Naive thymus-derived CD8-positive, alpha-beta T cell (primary cell): ENCODE measurements around the gene SRGAP1. TPM values are rescaled to one million over a fixed set of nuclear protein-coding genes. Genes with fewer than 3 reads are reported as not detected.
"Not testable (repeated sequence)": the region's sequence is repeated elsewhere in the genome, so short reads cannot be mapped to it uniquely, and the experiment has no call there.

ENCODE experiments used
- ATAC-seq, 2 donors: fragments of 150-1000 bp; cut with Tn5 transposase in 1 of 2; sonication (Bioruptor Pico), chemical (Tn5 transposase) in 1 of 2; 1 replicate in 1 of 2; 2 replicates in 1 of 2; pipeline ENCODE4 v1.10.0; 2021; ENCODE audit warnings: mild to moderate bottlenecking in 2 of 2, moderate library complexity in 2 of 2
- POLR2A ChIA-PET: fragments of 350-600 bp; sonication (Branson Sonifier 250); formaldehyde crosslinking; loops from one replicate; lab custom pipeline; 2021; ENCODE audit warnings: antibody characterized with exemption; lab: Charles Lee
- DNase-seq, 10 donors: peaks; one replicate each; pipeline versions ENCODE4 v3.0.0 to v3.0.0-alpha.2; 2020 to 2022
- H3K27ac Mint-ChIP-seq, 10 donors: one replicate each; pipeline ENCODE4 v1.8.0; 2020 to 2022; ENCODE audit warnings: mild to moderate bottlenecking in 10 of 10, mixed read lengths in 10 of 10, moderate library complexity in 4 of 10, inconsistent platforms in 1 of 10
- H3K27me3 Mint-ChIP-seq, 5 donors: one replicate each; pipeline ENCODE4 v1.8.0; 2021 to 2022; ENCODE audit warnings: mixed read lengths in 5 of 5
- H3K36me3 Mint-ChIP-seq, 3 donors: one replicate each; pipeline ENCODE4 v1.8.0; 2020 to 2022; ENCODE audit warnings: mixed read lengths in 3 of 3, mild to moderate bottlenecking in 2 of 3, inconsistent platforms in 1 of 3
- H3K4me1 Mint-ChIP-seq, 4 donors: one replicate each; pipeline ENCODE4 v1.8.0; 2021 to 2022; ENCODE audit warnings: mixed read lengths in 4 of 4
- H3K4me3 Mint-ChIP-seq, 10 donors: one replicate each; pipeline ENCODE4 v1.8.0; 2020 to 2022; ENCODE audit warnings: mild to moderate bottlenecking in 10 of 10, mixed read lengths in 10 of 10, moderate library complexity in 6 of 10, inconsistent platforms in 1 of 10
- H3K9me3 Mint-ChIP-seq, 9 donors: one replicate each; pipeline ENCODE4 v1.8.0; 2020 to 2022; ENCODE audit warnings: mixed read lengths in 9 of 9, mild to moderate bottlenecking in 3 of 9, inconsistent platforms in 1 of 9, moderate library complexity in 1 of 9
- polyA plus RNA-seq, 3 donors: library from polyadenylated mRNA; unstranded; fragments of 300-500 nt; fragmentation: Illumina TruSeq; gene quantifications; one replicate each; pipeline ENCODE4 v1.2.3, GENCODE V29; 2021
- total RNA-seq, 8 experiments: library from RNA in 2 of 8; stranded (reverse) in 2 of 8; gene quantifications; one replicate each; pipeline ENCODE4 v1.2.3 and lab custom pipeline; 2021 to 2026

SRGAP1 gene
- total and polyA plus RNA-seq, 5 experiments from 2014 or later = 0.01 to 0.04 (median 0.03) TPM; not detected in 2

DNA sequence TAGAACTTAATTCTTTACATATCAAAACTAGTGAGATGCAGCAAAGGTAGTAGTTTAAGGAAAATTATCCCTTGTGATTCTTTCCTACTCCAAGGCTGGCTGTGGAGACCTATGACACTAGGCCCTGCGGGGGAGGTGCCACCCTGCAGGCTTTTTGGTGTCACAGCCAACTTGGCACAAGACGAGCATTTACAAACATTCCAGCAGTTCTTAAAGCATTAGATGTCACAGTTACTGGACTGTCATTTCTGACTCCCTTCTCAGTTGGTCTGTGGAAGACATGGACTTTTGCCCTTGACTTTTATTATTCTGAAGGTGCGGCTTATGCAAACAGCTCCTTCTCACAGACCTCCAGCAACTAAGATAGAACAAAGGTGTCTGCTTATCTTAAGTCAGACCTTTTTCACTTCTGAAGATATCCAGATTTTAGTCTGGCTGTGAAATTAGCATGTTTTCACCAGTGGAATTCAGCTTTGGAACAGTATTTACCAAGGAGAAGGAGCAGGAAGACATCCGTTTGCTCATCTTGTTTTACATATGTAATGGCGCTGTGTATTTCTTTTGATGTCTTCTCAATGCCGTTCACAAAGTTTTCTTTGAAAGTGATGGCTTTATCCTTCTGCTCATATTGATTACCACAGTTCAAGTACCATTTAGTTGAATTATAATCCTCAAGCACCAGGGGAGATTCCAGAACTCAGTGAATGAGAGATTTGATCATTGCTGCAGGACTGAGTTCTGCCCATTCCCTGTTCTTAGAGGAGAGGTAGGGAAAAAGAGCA is 17.9 kb downstream of the SRGAP1 start:
- Mint-ChIP-seq H3K4me3 (no peak overlapping the region), H3K27ac (no peak overlapping the region), H3K4me1 (no peaks in the 10 kb centered on the region), H3K27me3 (peaks cover 0 to 2% (median 1%) of the 10 kb centered on the region in 5 donors), H3K36me3 (no peaks in the 10 kb centered on the region), H3K9me3 (no peaks in the 10 kb centered on the region)
- POLR2A ChIA-PET = no interaction called here
- DNase-seq (no peak), ATAC-seq (no peak)

GRCh38 chr12:63862969-63863230 is 18.4 kb downstream of the SRGAP1 start:
- no peaks in the 10 kb centered on the region for H3K9me3 Mint-ChIP-seq
- DNase-seq (no peak), ATAC-seq (no peak)
- no peak overlapping the region for H3K4me3 Mint-ChIP-seq
- H3K36me3 Mint-ChIP-seq = no peaks in the 10 kb centered on the region
- no peak overlapping the region for H3K27ac Mint-ChIP-seq
- POLR2A ChIA-PET = no interaction called here
- H3K4me1 Mint-ChIP-seq = no peaks in the 10 kb centered on the region
- H3K27me3 Mint-ChIP-seq = peaks cover 0 to 4% (median 2%) of the 10 kb centered on the region in 5 donors

GRCh38 chr12:63863658-63864453 is 19.4 kb downstream of the SRGAP1 start:
- H3K27me3 Mint-ChIP-seq = peaks cover 0 to 5% (median 3%) of the 10 kb centered on the region in 5 donors
- no peak overlapping the region for H3K27ac Mint-ChIP-seq
- ATAC-seq (no peak), DNase-seq (no peak)
- POLR2A ChIA-PET = no interaction called here
- H3K9me3 Mint-ChIP-seq = no peaks in the 10 kb centered on the region
- no peaks in the 10 kb centered on the region for H3K4me1 Mint-ChIP-seq
- no peak overlapping the region for H3K4me3 Mint-ChIP-seq
- no peaks in the 10 kb centered on the region for H3K36me3 Mint-ChIP-seq

DNA sequence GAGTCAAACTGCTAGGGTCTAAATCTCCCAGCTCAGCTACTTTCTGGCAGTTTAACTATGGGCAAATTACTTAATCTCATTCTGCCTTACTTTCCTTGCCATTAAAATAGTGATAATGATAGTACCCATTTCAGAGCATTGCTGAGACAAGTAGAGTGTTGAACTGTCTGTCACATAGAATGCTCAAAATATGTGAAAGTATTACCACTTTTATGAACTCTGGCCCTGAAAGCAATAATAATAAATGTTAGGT is 19.9 kb downstream of the SRGAP1 start:
- H3K27ac Mint-ChIP-seq = no peak overlapping the region
- DNase-seq (no peak), ATAC-seq (no peak)
- POLR2A ChIA-PET = no interaction called here
- peaks cover 0 to 6% (median 4%) of the 10 kb centered on the region in 5 donors for H3K27me3 Mint-ChIP-seq
- H3K36me3 Mint-ChIP-seq = no peaks in the 10 kb centered on the region
- no peaks in the 10 kb centered on the region for H3K4me1 Mint-ChIP-seq
- H3K9me3 Mint-ChIP-seq = no peaks in the 10 kb centered on the region
- H3K4me3 Mint-ChIP-seq = no peak overlapping the region

DNA sequence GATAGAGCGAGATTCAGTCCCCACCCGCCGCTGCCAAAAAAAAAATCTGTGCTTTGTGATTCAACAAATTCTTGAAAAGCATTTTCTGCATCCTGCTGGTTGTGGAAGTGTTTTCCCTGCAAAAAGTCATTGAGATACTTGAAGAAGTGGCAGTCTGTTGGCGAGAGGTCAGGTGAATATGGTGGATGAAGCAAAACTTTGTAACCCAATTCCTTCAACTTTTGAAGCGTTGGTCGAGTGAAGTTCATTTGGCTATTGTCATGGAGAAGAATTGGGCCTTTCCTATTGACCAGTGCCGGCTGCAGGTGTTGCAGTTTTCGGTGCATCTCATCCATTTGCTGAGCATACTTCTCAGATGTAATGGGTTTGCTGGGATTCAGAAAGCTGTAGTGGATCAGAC is 20.9 kb downstream of the SRGAP1 start:
- no peaks in the 10 kb centered on the region for H3K4me1 Mint-ChIP-seq
- no peaks in the 10 kb centered on the region for H3K9me3 Mint-ChIP-seq
- no peaks in the 10 kb centered on the region for H3K36me3 Mint-ChIP-seq

GRCh38 chr12:63867053-63867452 is 22.6 kb downstream of the SRGAP1 start:
- Mint-ChIP-seq H3K9me3 (no peaks in the 10 kb centered on the region), H3K4me1 (no peaks in the 10 kb centered on the region), H3K27ac (no peak overlapping the region), H3K4me3 (no peak overlapping the region), H3K27me3 (peaks cover 7 to 24% (median 17%) of the 10 kb centered on the region in 5 donors), H3K36me3 (no peaks in the 10 kb centered on the region)
- POLR2A ChIA-PET = no interaction called here
- no peak for DNase-seq
- no peak for ATAC-seq

More for the DNA sequence above, 20.9 kb downstream of the SRGAP1 start:
- H3K4me3 Mint-ChIP-seq = no peak overlapping the region
- ATAC-seq (no peak), DNase-seq (no peak)
- POLR2A ChIA-PET = no interaction called here
- no peak overlapping the region for H3K27ac Mint-ChIP-seq
- peaks cover under 1 to 9% (median 4%) of the 10 kb centered on the region in 5 donors for H3K27me3 Mint-ChIP-seq

DNA sequence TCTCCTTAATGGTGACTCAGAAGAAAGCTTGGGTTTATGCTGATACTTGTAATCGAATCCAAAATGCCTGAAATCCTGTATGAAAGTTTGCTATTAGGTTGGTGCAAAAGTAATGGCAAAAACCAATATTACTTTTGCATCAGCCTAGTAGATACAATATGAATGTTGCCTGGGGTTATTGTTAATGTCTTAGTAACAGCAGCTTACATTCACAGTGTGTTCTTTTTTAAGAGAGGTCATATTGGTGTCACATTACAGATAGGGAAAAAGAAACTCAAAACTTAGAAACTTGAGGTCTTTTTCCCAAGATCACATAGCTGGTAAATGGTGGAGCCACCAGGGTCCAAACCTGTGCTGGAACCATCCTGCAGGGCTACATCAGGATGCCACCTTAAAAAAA is 25.2 kb downstream of the SRGAP1 start:
- Mint-ChIP-seq H3K27ac (no peak overlapping the region), H3K4me3 (no peak overlapping the region), H3K27me3 (peaks cover 8 to 35% (median 28%) of the 10 kb centered on the region in 5 donors), H3K9me3 (no peaks in the 10 kb centered on the region), H3K36me3 (no peaks in the 10 kb centered on the region), H3K4me1 (no peaks in the 10 kb centered on the region)
- ATAC-seq = no peak
- POLR2A ChIA-PET = no interaction called here
- DNase-seq = no peak

GRCh38 chr12:63870838-63871237 is 26.3 kb downstream of the SRGAP1 start:
- H3K9me3 Mint-ChIP-seq = no peaks in the 10 kb centered on the region
- H3K36me3 Mint-ChIP-seq = no peaks in the 10 kb centered on the region
- no peak for ATAC-seq
- H3K27ac Mint-ChIP-seq = no peak overlapping the region
- H3K4me3 Mint-ChIP-seq = no peak overlapping the region
- POLR2A ChIA-PET = no interaction called here
- H3K4me1 Mint-ChIP-seq = no peaks in the 10 kb centered on the region
- H3K27me3 Mint-ChIP-seq = peaks cover 8 to 36% (median 33%) of the 10 kb centered on the region in 5 donors
- DNase-seq = no peak

DNA sequence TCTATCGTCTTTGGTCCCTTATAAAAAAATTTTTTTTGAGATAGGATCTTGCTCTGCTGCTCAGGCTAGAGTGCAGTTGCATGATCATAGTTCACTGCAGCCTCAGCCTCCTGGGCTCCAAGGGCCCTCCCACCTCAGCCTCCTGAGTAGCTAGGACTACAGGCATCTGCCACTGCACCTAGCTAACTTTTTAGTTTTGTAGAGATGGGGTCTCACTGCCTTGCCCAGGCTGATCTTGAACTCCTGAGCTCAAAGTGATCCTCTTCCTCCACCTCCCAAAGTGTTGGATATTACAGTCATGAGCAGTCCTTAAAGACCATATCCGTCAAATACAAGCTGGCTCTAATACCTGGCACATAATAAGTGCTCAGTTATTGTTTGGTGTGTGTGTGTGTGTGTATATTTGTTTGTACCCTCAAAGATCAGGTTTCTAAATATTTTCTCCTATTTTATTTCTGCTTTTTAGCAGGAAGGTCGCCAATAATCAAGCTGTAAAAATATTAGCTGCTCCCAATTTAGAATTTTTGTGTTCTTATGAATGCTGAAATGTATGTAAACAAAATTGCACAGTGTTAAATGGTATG is 30.5 kb downstream of the SRGAP1 start:
- Mint-ChIP-seq H3K36me3 (no peaks in the 10 kb centered on the region), H3K27me3 (peaks cover 9 to 40% (median 27%) of the 10 kb centered on the region in 5 donors), H3K9me3 (no peaks in the 10 kb centered on the region), H3K4me1 (no peaks in the 10 kb centered on the region), H3K27ac (no peak overlapping the region), H3K4me3 (no peak overlapping the region)
- POLR2A ChIA-PET = no interaction called here
- DNase-seq (no peak), ATAC-seq (no peak)

- POLR2A ChIA-PET = no interaction called here
- Mint-ChIP-seq H3K9me3 (no peaks in the 10 kb centered on the region), H3K27me3 (peaks cover 9 to 44% (median 27%) of the 10 kb centered on the region in 5 donors), H3K27ac (no peak overlapping the region), H3K36me3 (no peaks in the 10 kb centered on the region), H3K4me1 (no peaks in the 10 kb centered on the region), H3K4me3 (no peak overlapping the region)
- no peak for DNase-seq
- ATAC-seq = no peak
Observed at GRCh38 chr12:63875703-63876102, 31.2 kb downstream of the SRGAP1 start.

- ATAC-seq = no peak
- POLR2A ChIA-PET = no interaction called here
- no peak for DNase-seq
- Mint-ChIP-seq H3K36me3 (no peaks in the 10 kb centered on the region), H3K27me3 (peaks cover 5 to 35% (median 15%) of the 10 kb centered on the region in 5 donors), H3K27ac (no peak overlapping the region), H3K4me3 (no peak overlapping the region), H3K9me3 (no peaks in the 10 kb centered on the region), H3K4me1 (no peaks in the 10 kb centered on the region)
Observed at GRCh38 chr12:63876980-63877379, 32.5 kb downstream of the SRGAP1 start.

- ATAC-seq (no peak), DNase-seq (no peak)
- H3K27ac Mint-ChIP-seq = no peak overlapping the region
- H3K36me3 Mint-ChIP-seq = no peaks in the 10 kb centered on the region
- H3K27me3 Mint-ChIP-seq = peaks cover 5 to 28% (median 12%) of the 10 kb centered on the region in 5 donors
- H3K4me1 Mint-ChIP-seq = no peaks in the 10 kb centered on the region
- no peaks in the 10 kb centered on the region for H3K9me3 Mint-ChIP-seq
- no peak overlapping the region for H3K4me3 Mint-ChIP-seq
- POLR2A ChIA-PET = no interaction called here
Observed at GRCh38 chr12:63877693-63878092, 33.2 kb downstream of the SRGAP1 start.

GRCh38 chr12:63880235-63880634 is 35.7 kb downstream of the SRGAP1 start:
- H3K9me3 Mint-ChIP-seq, H3K36me3 Mint-ChIP-seq, POLR2A ChIA-PET, H3K4me3 Mint-ChIP-seq, ATAC-seq, H3K27ac Mint-ChIP-seq, DNase-seq, H3K4me1 Mint-ChIP-seq: not testable (repeated sequence)
- H3K27me3 Mint-ChIP-seq = peaks cover 3 to 16% (median 5%) of the 10 kb centered on the region in 5 donors
